PC-3 (cell line): ENCODE data around the gene ABLIM3.

Experiments
- EZH2phosphoT487 ChIP-seq: fragments of 300-600 bp; sonication (generic); IDR thresholded peaks from 2 replicates; pipeline ENCODE4 v1.6.1; 2018; ENCODE audit warnings: mild to moderate bottlenecking, antibody characterized with exemption, low read length, borderline replicate concordance
- TF ChIP-seq, protein P1 (sequence below): fragments of 300-600 bp; sonication (generic); conservative IDR thresholded peaks from 2 replicates; pipeline ENCODE4 v1.5.1; 2017; ENCODE audit warnings: antibody characterized with exemption, low read depth, mild to moderate bottlenecking, low read length

DNA sequence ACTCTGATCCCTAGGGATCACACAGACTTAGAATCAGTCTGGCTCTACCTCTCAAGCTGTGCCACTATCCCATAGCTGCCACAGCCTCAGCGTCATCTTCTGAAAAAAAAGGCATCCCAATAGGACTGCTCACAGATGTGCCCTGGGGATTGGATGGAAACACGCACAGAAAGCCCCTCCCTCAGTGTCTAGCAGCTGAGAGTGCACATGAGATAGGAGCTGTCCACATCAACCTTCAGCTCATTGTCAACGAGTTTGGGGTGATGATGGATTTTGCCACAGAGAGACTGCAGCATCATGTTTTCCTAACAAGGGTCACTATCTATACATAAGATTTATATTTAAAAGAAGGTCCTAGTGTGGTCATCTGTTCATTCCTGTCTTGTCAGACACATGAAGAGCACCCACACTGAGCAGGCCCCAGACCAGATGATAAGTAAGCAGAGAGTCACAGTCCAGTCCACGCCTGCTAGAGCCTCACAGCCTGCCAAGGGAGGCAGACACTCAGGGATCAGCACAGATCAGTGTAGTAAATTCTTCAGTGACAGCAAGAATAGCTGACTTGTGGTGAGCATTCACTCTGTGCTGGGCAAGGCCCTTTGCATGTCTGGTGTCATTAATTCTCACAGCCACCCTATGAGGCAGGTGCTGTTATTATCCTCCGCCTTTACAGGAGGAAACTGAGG lies 156.2 kb downstream of the ABLIM3 start:
- TF ChIP-seq, protein P1, sequence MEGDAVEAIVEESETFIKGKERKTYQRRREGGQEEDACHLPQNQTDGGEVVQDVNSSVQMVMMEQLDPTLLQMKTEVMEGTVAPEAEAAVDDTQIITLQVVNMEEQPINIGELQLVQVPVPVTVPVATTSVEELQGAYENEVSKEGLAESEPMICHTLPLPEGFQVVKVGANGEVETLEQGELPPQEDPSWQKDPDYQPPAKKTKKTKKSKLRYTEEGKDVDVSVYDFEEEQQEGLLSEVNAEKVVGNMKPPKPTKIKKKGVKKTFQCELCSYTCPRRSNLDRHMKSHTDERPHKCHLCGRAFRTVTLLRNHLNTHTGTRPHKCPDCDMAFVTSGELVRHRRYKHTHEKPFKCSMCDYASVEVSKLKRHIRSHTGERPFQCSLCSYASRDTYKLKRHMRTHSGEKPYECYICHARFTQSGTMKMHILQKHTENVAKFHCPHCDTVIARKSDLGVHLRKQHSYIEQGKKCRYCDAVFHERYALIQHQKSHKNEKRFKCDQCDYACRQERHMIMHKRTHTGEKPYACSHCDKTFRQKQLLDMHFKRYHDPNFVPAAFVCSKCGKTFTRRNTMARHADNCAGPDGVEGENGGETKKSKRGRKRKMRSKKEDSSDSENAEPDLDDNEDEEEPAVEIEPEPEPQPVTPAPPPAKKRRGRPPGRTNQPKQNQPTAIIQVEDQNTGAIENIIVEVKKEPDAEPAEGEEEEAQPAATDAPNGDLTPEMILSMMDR: no peak
- TF ChIP-seq EZH2phosphoT487: no peak
